ENCODE results near the gene GNPNAT1.
A peak's percentile ranks its signal among the peaks of the same experiment; 100 is the strongest.

Gene GNPNAT1

GRCh38 chr14:52792097-52792415 lies 649 bp upstream of the GNPNAT1 start:
- TF ChIP-seq CTCF (IDR thresholded peaks at IDR 0.05; ENCODE audit: low read length), result no peak
- no peak for TF ChIP-seq EZH2 (IDR thresholded peaks at IDR 0.05; ENCODE audit: borderline replicate concordance, low read length)
- Histone ChIP-seq H3F3A (ENCODE audit: insufficient read depth, low read length) (peaks cover 5% of the 10 kb centered on the region; the same call in 1 of the 2 replicates), H3K9me3 (ENCODE audit: low read length) (no peaks in the 10 kb centered on the region), H3K9ac (ENCODE audit: low read length) (no peak overlapping the region), H2AFZ (ENCODE audit: low read length) (peak overlapping the region; percentile 76; the same call in 1 of the 2 replicates), H4K20me1 (ENCODE audit: insufficient read depth, low read length) (no peaks in the 10 kb centered on the region), H3K9me2 (ENCODE audit: low read depth, low read length) (no peaks in the 10 kb centered on the region), H3K27me3 (ENCODE audit: insufficient read depth, low read length) (no peaks in the 10 kb centered on the region), H3K4me1 (ENCODE audit: insufficient read depth, low read length, severe bottlenecking) (peaks cover 29% of the 10 kb centered on the region), H3K4me3 (ENCODE audit: low read depth, low read length, poor library complexity, severe bottlenecking) (peak overlapping the region; percentile 72), H3K79me2 (ENCODE audit: insufficient read depth, low read length) (peaks cover 18% of the 10 kb centered on the region), H3K27ac (ENCODE audit: low read depth, low read length, poor library complexity, severe bottlenecking) (no peak overlapping the region), H3K4me2 (ENCODE audit: low read length) (peak overlapping the region; percentile 69), H3K36me3 (ENCODE audit: insufficient read depth, low read length) (no peaks in the 10 kb centered on the region)

GRCh38 chr14:52790756-52791222 lies 618 bp downstream of the GNPNAT1 start:
- H3K27ac ChIP-seq (ENCODE audit: low read depth, low read length, poor library complexity, severe bottlenecking), result no peak overlapping the region
- H3F3A ChIP-seq (ENCODE audit: insufficient read depth, low read length), result peaks cover 5% of the 10 kb centered on the region; the same call in 1 of the 2 replicates
- H3K9me2 ChIP-seq (ENCODE audit: low read depth, low read length), result no peaks in the 10 kb centered on the region
- peaks cover 29% of the 10 kb centered on the region for H3K4me1 ChIP-seq (ENCODE audit: insufficient read depth, low read length, severe bottlenecking)
- H3K36me3 ChIP-seq (ENCODE audit: insufficient read depth, low read length), result no peaks in the 10 kb centered on the region
- peak overlapping the region; percentile 72 for H3K9ac ChIP-seq (ENCODE audit: low read length)
- no peak for TF ChIP-seq EZH2 (IDR thresholded peaks at IDR 0.05; ENCODE audit: borderline replicate concordance, low read length)
- peaks cover 18% of the 10 kb centered on the region for H3K79me2 ChIP-seq (ENCODE audit: insufficient read depth, low read length)
- no peaks in the 10 kb centered on the region for H3K9me3 ChIP-seq (ENCODE audit: low read length)
- no peak overlapping the region for H2AFZ ChIP-seq (ENCODE audit: low read length)
- H3K4me2 ChIP-seq (ENCODE audit: low read length), result peak overlapping the region; percentile 85
- no peaks in the 10 kb centered on the region for H3K27me3 ChIP-seq (ENCODE audit: insufficient read depth, low read length)
- no peaks in the 10 kb centered on the region for H4K20me1 ChIP-seq (ENCODE audit: insufficient read depth, low read length)
- peak overlapping the region; percentile 72 for H3K4me3 ChIP-seq (ENCODE audit: low read depth, low read length, poor library complexity, severe bottlenecking)

GRCh38 chr14:52790011-52790755 lies 1.2 kb downstream of the GNPNAT1 start:
- H3K9me3 ChIP-seq (ENCODE audit: low read length), result no peaks in the 10 kb centered on the region
- H3K79me2 ChIP-seq (ENCODE audit: insufficient read depth, low read length), result peaks cover 18% of the 10 kb centered on the region
- peak overlapping the region; percentile 85 for H3K4me2 ChIP-seq (ENCODE audit: low read length)
- H3K27ac ChIP-seq (ENCODE audit: low read depth, low read length, poor library complexity, severe bottlenecking), result no peak overlapping the region
- peaks cover 5% of the 10 kb centered on the region; the same call in 1 of the 2 replicates for H3F3A ChIP-seq (ENCODE audit: insufficient read depth, low read length)
- H3K27me3 ChIP-seq (ENCODE audit: insufficient read depth, low read length), result no peaks in the 10 kb centered on the region
- H3K4me1 ChIP-seq (ENCODE audit: insufficient read depth, low read length, severe bottlenecking), result peaks cover 29% of the 10 kb centered on the region
- peak overlapping the region; percentile 72 for H3K4me3 ChIP-seq (ENCODE audit: low read depth, low read length, poor library complexity, severe bottlenecking)
- no peaks in the 10 kb centered on the region for H3K9me2 ChIP-seq (ENCODE audit: low read depth, low read length)
- H3K9ac ChIP-seq (ENCODE audit: low read length), result peak overlapping the region; percentile 72
- H2AFZ ChIP-seq (ENCODE audit: low read length), result no peak overlapping the region
- H4K20me1 ChIP-seq (ENCODE audit: insufficient read depth, low read length), result no peaks in the 10 kb centered on the region
- TF ChIP-seq EZH2 (IDR thresholded peaks at IDR 0.05; ENCODE audit: borderline replicate concordance, low read length) (no peak), CTCF (IDR thresholded peaks at IDR 0.05; ENCODE audit: low read length) (no peak)
- H3K36me3 ChIP-seq (ENCODE audit: insufficient read depth, low read length), result no peaks in the 10 kb centered on the region
